OCI-LY3 (cell line): ENCODE results near the gene CRY1.

Experiments
- CTCF ChIP-seq: fragments of 200-600, 300-600 bp; sonication (generic); IDR thresholded peaks from 2 replicates; pipeline ENCODE4 v1.5.1; 2014; ENCODE audit warnings: antibody characterized with exemption, low read length, low read depth
- EZH2phosphoT487 ChIP-seq: fragments of 200-600 bp; shearing (Covaris generic); IDR thresholded peaks from 2 replicates; pipeline ENCODE4 v1.6.1; 2018; ENCODE audit warnings: antibody characterized with exemption, mixed run types, low read depth

GRCh38 chr12:107066691-107067090 lies 26.7 kb downstream of the CRY1 start:
- TF ChIP-seq CTCF (no peak), EZH2phosphoT487 (no peak)
